ENCODE data around the gene SCRN2.

DNA sequence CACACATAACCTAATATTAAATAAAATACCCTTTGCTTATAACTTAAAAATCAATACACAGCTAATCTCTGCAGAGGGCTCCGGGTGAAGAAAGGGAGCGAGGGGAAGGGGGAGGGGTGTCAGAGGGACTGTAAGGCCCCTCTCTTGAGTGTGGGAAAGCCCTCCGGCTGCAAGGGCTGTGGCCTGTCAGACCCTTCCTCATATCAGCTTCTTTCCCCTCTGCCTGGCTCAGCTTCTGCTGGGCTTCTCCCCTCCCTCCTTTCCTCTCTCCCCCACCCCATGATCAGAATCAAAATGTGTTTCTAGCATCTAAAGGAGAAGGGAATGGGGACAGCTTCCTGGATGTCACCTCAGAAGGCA is 4.6 kb upstream of the SCRN2 start:
- TF ChIP-seq, protein P1, sequence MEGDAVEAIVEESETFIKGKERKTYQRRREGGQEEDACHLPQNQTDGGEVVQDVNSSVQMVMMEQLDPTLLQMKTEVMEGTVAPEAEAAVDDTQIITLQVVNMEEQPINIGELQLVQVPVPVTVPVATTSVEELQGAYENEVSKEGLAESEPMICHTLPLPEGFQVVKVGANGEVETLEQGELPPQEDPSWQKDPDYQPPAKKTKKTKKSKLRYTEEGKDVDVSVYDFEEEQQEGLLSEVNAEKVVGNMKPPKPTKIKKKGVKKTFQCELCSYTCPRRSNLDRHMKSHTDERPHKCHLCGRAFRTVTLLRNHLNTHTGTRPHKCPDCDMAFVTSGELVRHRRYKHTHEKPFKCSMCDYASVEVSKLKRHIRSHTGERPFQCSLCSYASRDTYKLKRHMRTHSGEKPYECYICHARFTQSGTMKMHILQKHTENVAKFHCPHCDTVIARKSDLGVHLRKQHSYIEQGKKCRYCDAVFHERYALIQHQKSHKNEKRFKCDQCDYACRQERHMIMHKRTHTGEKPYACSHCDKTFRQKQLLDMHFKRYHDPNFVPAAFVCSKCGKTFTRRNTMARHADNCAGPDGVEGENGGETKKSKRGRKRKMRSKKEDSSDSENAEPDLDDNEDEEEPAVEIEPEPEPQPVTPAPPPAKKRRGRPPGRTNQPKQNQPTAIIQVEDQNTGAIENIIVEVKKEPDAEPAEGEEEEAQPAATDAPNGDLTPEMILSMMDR (IDR thresholded peaks at IDR 0.05), result no peak
- no peak for TF ChIP-seq POLR2A (IDR thresholded peaks at IDR 0.05)
